Left colon (tissue), 2 donors: ENCODE measurements around the gene PITPNM1. TPM values are rescaled to one million over a fixed set of nuclear protein-coding genes. Genes with fewer than 3 reads are reported as not detected.
A peak's percentile ranks its signal among the peaks of the same experiment; 100 is the strongest.
"Not testable (repeated sequence)": the region's sequence is repeated elsewhere in the genome, so short reads cannot be mapped to it uniquely, and the experiment has no call there.

Experiments used
- ATAC-seq: fragments of 200-7000 bp; cut with Tn5 transposase; one replicate; pipeline ENCODE4 v1.9.1; 2020; ENCODE audit warnings: mild to moderate bottlenecking, moderate library complexity
- DNase-seq, 2 donors: peaks; one replicate each; pipeline ENCODE4 v3.0.0-alpha.2; 2020
- intact Hi-C, 2 donors: fragments of 100-400 bp; cut with DNase I in 1 of 2; cut with micrococcal nuclease in 1 of 2; formaldehyde crosslinking; loops; one replicate each; pipeline versions ENCODE4 v1.11.2 to v1.14.0; 2022; cut with DNase I, micrococcal nuclease
- total RNA-seq, 2 donors: library from RNA; stranded (reverse); fragmentation: NEBNext Ultra II Directional; extraction: Animal tissue kit (Norgen Biotek cat#: 25700); gene quantifications; one replicate each; pipeline ENCODE4 v1.2.1, GENCODE V29; 2021
- donor health status: DM: no; HTN: no; CAD: no.
- donor health status: DM: yes; HTN: yes; CAD: no.

The PITPNM1 gene
- total RNA-seq, 2 donors from 2014 or later = 82.0 to 108 TPM

- no peak for ATAC-seq
- DNase-seq = no peak
- intact Hi-C loops = no loop called here
Measured at GRCh38 chr11:67494371-67495233, 10.6 kb downstream of the PITPNM1 start.

- DNase-seq (no peak), ATAC-seq (no peak)
- intact Hi-C loops = no loop called here
Measured at GRCh38 chr11:67493548-67494370, 11.4 kb downstream of the PITPNM1 start.

- intact Hi-C loops = no loop called here
- DNase-seq (no peak), ATAC-seq (no peak)
Measured at GRCh38 chr11:67492801-67493547, 12.2 kb downstream of the PITPNM1 start.

GRCh38 chr11:67492069-67492727 is 13.0 kb downstream of the PITPNM1 start:
- DNase-seq (no peak), ATAC-seq (no peak)
- intact Hi-C loops = no loop called here

GRCh38 chr11:67491276-67492068 is 13.7 kb downstream of the PITPNM1 start:
- ATAC-seq = no peak
- intact Hi-C loops = no loop called here
- DNase-seq = no peak

GRCh38 chr11:67490727-67491065 is 14.5 kb downstream of the PITPNM1 start:
- ATAC-seq (no peak), DNase-seq (no peak)
- intact Hi-C loops = no loop called here

GRCh38 chr11:67489885-67490726 is 15.1 kb downstream of the PITPNM1 start:
- DNase-seq (no peak), ATAC-seq (peak; percentile 8)
- intact Hi-C loops = no loop called here

- intact Hi-C loops = no loop called here
- ATAC-seq = peak; percentile 77
- DNase-seq = no peak
Measured at GRCh38 chr11:67489203-67489884, 15.8 kb downstream of the PITPNM1 start.

GRCh38 chr11:67486481-67487195 is 18.5 kb downstream of the PITPNM1 start:
- no peak for ATAC-seq
- intact Hi-C loops = no loop called here
- DNase-seq = no peak

GRCh38 chr11:67485873-67486361 is 19.2 kb downstream of the PITPNM1 start:
- ATAC-seq, intact Hi-C loops: not testable (repeated sequence)
- DNase-seq = peak in 1 of 2 donors; percentile 48

- DNase-seq = peak in 1 of 2 donors; percentile 60
- ATAC-seq = no peak
- intact Hi-C loops = no loop called here
Measured at GRCh38 chr11:67484847-67485311, 20.3 kb downstream of the PITPNM1 start.

GRCh38 chr11:67483831-67484665 is 21.1 kb downstream of the PITPNM1 start:
- DNase-seq (no peak), ATAC-seq (no peak)
- intact Hi-C loops = no loop called here

- intact Hi-C loops = no loop called here
Measured at GRCh38 chr11:67482827-67483798, 22.1 kb downstream of the PITPNM1 start, which contains the start of gene AIP. TSS of gene AIP (plus strand) at chr11:67483026. CDS start at chr11:67483159, 133 bp downstream.

More at GRCh38 chr11:67482827-67483798, 22.1 kb downstream of the PITPNM1 start, which contains the start of gene AIP:
- ATAC-seq = peak; percentile 97
- peak; percentile 97 to 99 for DNase-seq
